Urinary bladder (tissue), 4 donors: ENCODE measurements around the gene PCDH10. TPM values are rescaled to one million over a fixed set of nuclear protein-coding genes. Genes with fewer than 3 reads are reported as not detected.
A peak's percentile ranks its signal among the peaks of the same experiment; 100 is the strongest.

Experiments
- DNase-seq: peaks from one replicate; pipeline ENCODE4 v3.0.0-alpha.2; 2015; ENCODE audit errors: extremely low spot score
- H3K27ac ChIP-seq: one replicate; pipeline ENCODE4 v1.5.1; 2013; ENCODE audit warnings: low read depth, mild to moderate bottlenecking, moderate library complexity
- H3K36me3 ChIP-seq: one replicate; pipeline ENCODE4 v1.6.1; 2013; ENCODE audit warnings: mild to moderate bottlenecking, moderate library complexity; ENCODE audit not compliant: insufficient read depth
- H3K4me1 ChIP-seq: one replicate; pipeline ENCODE4 v1.6.1; 2013; ENCODE audit warnings: mild to moderate bottlenecking, moderate library complexity; ENCODE audit not compliant: insufficient read depth
- H3K4me3 ChIP-seq: one replicate; pipeline ENCODE4 v1.5.1; 2013; ENCODE audit warnings: low read depth, low read length
- WGBS: extraction: QIAGEN DNeasy Blood & Tissue Kit; methylation state at CpG from one replicate; pipeline ENCODE4 v1.1.7; 2013; 5-methylcytosine and 5-hydroxymethylcytosine counted together
- polyA plus RNA-seq: library from polyadenylated mRNA; stranded (reverse); fragments of 200-250 nt; gene quantifications from one replicate; pipeline ENCODE4 v1.2.3, GENCODE V29; 2013
- total RNA-seq: library from RNA; depleted of rRNA; stranded (reverse); fragments of >200 nt; gene quantifications from one replicate; pipeline ENCODE4 v1.2.3, GENCODE V29; 2014
- donor health status: healthy with polysubstance abuse.
- donor health status: healthy.

Gene PCDH10
- total RNA-seq (18.5 TPM), polyA plus RNA-seq (4.0 TPM)

DNA sequence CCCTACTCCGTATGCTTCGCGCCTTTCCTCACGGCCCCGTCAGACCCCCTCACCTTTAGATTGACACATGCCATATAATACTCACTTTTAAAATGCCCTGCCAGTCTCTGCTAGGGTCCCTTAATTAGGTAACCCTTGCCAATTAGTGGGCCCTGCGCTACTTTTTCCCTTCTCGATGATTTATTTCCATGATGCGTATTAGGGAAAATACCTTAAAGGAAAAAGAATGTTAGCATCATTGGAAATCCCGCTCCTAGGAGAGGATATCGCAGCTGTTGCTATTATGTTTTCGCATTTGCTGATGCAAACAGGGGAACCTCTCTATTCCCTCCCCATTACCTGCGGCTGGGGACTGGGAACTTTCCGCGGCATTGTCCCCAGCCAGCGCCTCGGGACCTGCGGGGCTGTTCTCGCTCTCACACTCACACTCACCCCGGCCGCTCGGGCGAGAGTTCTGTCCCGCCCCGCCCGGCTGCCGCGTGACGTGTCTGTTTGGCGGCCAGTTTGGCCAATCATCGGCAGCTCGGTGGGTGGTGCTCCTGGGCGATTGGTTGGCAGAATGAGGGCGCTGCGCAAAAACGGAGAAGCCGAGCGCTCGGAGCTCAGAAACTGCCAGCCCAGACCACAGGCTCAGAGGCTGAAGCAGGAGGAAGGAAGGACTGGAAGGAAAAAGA, at the start of gene PCDH10:
Gene PCDH10 (plus strand): TSS at position 605 of the 674 bp plus-strand sequence. CDS start 847 bp downstream, outside the sequence.
- Histone ChIP-seq H3K4me1 (no peaks in the 10 kb centered on the region), H3K27ac (no peak within 1 kb of the TSS), H3K36me3 (no peaks in the 10 kb centered on the region), H3K4me3 (peak within 1 kb of the TSS; percentile 27)
- peak; percentile 91 for DNase-seq
- WGBS = under 1% methylated on average over 38 of the region's 38 CpGs

GRCh38 chr4:133102043-133102442, 47.1 kb upstream of the PCDH10 start:
- 90% methylated on average over 6 of the region's 6 CpGs for WGBS
- no peak for DNase-seq

DNA sequence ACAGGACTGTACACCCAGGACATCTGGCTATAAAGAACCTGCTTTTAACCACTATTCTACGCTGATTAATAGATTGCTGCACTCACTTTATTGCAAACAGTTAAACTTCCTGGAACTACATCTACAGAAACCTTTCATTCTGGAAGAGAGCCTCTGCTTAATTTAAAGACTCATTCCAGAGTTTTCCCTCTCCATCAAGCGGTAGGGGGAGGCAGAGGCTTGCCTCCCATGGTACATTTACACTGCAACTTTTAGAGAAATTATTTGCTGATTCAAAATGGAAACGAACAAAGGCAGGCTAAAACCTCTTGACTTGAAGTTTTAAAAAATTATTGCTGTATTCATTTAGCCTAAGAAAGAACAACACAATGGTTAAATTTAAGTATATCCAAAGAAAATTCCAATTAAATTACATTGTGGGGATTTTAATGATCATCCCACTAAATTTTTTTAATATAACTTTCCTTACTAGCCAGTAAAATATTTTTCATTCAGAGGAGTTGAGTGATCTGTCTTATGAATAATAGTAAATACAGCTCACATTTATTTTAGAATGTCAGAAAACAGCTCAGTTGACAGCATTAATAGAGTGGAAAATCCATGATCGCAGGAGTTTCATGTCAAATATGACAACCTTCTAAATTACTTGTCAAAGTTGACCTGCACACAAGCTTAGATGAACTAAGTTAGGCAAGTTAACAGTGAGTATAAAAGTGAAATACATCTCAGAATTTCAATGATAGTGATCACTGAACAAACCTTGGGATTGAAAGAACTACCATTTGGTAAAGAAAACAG, 46.3 kb upstream of the PCDH10 start:
- 67% methylated on average over 4 of the region's 4 CpGs for WGBS
- H3K4me3 ChIP-seq = no peak overlapping the region

More at GRCh38 chr4:133102043-133102442, 47.1 kb upstream of the PCDH10 start:
- H3K36me3 ChIP-seq = no peaks in the 10 kb centered on the region
- no peaks in the 10 kb centered on the region for H3K4me1 ChIP-seq
- H3K27ac ChIP-seq = no peak overlapping the region
- no peak overlapping the region for H3K4me3 ChIP-seq

GRCh38 chr4:133112641-133113040, 36.5 kb upstream of the PCDH10 start:
- Histone ChIP-seq H3K36me3 (no peaks in the 10 kb centered on the region), H3K27ac (no peak overlapping the region), H3K4me3 (no peak overlapping the region), H3K4me1 (no peaks in the 10 kb centered on the region)
- DNase-seq = no peak

More for the DNA sequence above, 46.3 kb upstream of the PCDH10 start:
- Histone ChIP-seq H3K36me3 (no peaks in the 10 kb centered on the region), H3K27ac (no peak overlapping the region), H3K4me1 (no peaks in the 10 kb centered on the region)
- no peak for DNase-seq

- no peaks in the 10 kb centered on the region for H3K36me3 ChIP-seq
- WGBS = 96% methylated on average over 1 of the region's 1 CpG
- no peak overlapping the region for H3K27ac ChIP-seq
- no peak overlapping the region for H3K4me3 ChIP-seq
- no peaks in the 10 kb centered on the region for H3K4me1 ChIP-seq
- DNase-seq = no peak
These were observed 24.3 kb upstream of the PCDH10 start for GRCh38 chr4:133124746-133125145.

DNA sequence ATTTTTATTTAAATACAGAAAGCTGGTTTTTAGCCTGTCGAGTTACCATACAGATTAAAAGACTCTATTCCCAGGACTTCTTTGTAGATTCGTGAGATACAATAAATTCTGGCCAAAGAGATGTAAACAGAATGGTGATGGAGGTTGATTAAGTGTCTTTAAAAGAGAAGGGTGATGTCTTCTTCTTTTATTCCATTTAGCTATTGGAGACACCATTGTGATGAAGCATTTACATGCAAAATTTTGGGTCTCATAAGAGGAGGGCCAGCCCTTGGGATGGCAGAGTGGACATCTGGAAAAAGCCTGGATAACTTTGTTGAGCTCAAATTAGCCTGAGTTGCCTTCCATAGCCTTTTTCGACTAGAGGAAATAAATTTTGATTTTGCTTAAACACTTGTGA, 21.6 kb upstream of the PCDH10 start:
- Histone ChIP-seq H3K27ac (no peak overlapping the region), H3K36me3 (no peaks in the 10 kb centered on the region)
- 80% methylated on average over 3 of the region's 3 CpGs for WGBS

GRCh38 chr4:133129237-133129636, 19.9 kb upstream of the PCDH10 start:
- H3K4me3 ChIP-seq = no peak overlapping the region
- no peaks in the 10 kb centered on the region for H3K4me1 ChIP-seq
- H3K36me3 ChIP-seq = no peaks in the 10 kb centered on the region
- H3K27ac ChIP-seq = no peak overlapping the region
- DNase-seq = no peak

More for the DNA sequence above, 21.6 kb upstream of the PCDH10 start:
- Histone ChIP-seq H3K4me3 (no peak overlapping the region), H3K4me1 (no peaks in the 10 kb centered on the region)
- no peak for DNase-seq

- Histone ChIP-seq H3K27ac (no peak overlapping the region), H3K4me3 (no peak overlapping the region), H3K36me3 (no peaks in the 10 kb centered on the region), H3K4me1 (no peaks in the 10 kb centered on the region)
- 70% methylated on average over 2 of the region's 2 CpGs for WGBS
- no peak for DNase-seq
These were observed 18.9 kb upstream of the PCDH10 start for GRCh38 chr4:133130171-133130570.

DNA sequence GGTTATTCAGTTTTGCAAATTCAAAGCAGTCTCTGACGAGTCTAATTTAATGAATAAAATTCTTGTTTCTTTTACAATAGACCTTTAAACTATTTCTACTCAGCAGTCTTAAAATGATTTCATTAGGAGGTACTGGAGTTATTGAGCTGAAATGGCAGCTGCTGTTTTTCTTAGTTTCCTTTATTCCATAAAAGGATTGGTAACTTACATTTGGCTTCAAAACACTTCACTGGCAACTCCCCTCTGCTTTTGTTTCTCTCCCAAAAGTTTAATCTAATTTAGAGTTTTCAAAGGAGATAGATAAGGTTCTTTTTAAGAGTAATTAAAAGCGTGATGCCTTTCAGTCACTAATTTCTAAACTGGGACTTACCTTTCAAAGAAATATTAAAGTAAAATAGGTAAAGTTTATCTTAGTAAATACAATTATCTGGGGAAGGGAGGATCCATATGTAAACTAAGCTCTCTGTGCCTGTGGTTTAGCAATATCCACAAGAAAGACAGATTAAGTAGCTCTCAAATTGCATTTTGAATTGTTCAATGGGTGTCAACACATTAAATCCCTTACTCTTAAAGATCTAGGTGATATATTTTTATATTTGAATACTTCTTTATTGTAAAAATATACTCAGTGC, 17.1 kb upstream of the PCDH10 start:
- Histone ChIP-seq H3K27ac (no peak overlapping the region), H3K4me3 (no peak overlapping the region), H3K36me3 (no peaks in the 10 kb centered on the region), H3K4me1 (no peaks in the 10 kb centered on the region)
- 59% methylated on average over 2 of the region's 2 CpGs for WGBS
- no peak for DNase-seq

DNA sequence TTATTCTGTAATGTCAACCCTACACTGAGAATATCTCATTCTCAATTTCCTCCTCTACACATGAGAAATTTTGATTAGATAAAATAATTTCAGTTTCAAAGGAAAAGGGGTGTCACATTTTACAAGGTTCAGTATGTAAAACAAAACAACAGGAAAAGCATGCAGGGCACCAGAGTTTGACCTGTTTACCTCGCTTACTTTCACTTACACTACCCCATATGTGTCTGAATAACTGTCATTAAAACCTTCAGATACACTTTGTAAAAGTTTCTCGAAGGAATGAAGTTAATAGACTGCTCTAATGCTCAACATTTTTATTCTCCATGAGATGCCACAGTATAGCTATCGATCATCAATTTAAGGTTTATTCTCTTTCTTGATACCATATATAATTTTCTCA, 12.3 kb upstream of the PCDH10 start:
- 86% methylated on average over 3 of the region's 3 CpGs for WGBS
- Histone ChIP-seq H3K27ac (no peak overlapping the region), H3K4me3 (no peak overlapping the region), H3K36me3 (no peaks in the 10 kb centered on the region), H3K4me1 (no peaks in the 10 kb centered on the region)
- no peak for DNase-seq

GRCh38 chr4:133137571-133137970, 11.5 kb upstream of the PCDH10 start:
- H3K36me3 ChIP-seq = no peaks in the 10 kb centered on the region
- no peak overlapping the region for H3K27ac ChIP-seq
- no peaks in the 10 kb centered on the region for H3K4me1 ChIP-seq
- no peak overlapping the region for H3K4me3 ChIP-seq
- 75% methylated on average over 1 of the region's 1 CpG for WGBS
- DNase-seq = no peak

DNA sequence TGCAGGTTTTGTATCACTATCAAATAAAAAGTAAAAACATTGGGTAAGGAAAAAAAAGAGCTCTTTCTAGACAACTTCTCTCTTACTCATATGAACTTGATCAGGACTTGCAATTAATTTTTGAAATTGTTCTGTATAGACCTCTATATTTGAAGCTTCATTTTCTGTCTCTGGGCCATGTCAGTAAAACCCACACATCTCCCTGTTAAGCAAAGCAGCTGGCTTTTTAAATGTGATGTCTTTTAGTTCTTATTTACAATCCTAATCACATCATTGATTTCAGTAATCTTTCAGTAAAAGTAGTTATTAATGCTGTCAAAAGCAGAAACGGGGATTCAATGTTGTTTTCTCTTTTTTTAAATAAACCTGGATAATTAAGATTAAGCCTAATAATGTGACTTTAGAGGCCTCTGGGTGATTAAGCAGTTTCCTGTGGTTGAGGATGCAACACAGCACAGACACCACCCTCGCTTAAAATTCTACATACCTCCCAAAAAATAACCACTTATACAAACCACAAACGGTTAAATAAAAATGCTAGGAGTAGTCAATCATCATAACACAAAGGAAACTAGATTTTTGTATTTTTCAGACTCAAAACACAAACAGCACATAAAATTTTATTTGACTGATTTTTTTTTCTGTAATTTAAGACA, 5.2 kb upstream of the PCDH10 start:
- Histone ChIP-seq H3K36me3 (no peaks in the 10 kb centered on the region), H3K4me3 (no peak overlapping the region), H3K27ac (no peak overlapping the region), H3K4me1 (no peaks in the 10 kb centered on the region)
- no peak for DNase-seq
- 70% methylated on average over 3 of the region's 3 CpGs for WGBS

- Histone ChIP-seq H3K27ac (no peak overlapping the region), H3K36me3 (no peaks in the 10 kb centered on the region), H3K4me3 (no peak overlapping the region), H3K4me1 (no peaks in the 10 kb centered on the region)
- no peak for DNase-seq
These were observed 3.9 kb upstream of the PCDH10 start for GRCh38 chr4:133145241-133145640.
